GM10248 (cell line): ENCODE results near the gene ST7.

Source experiments
- CTCF ChIA-PET: fragments of 300-600 bp; sonication (Branson Sonifier 250); formaldehyde crosslinking; extraction: SDS; loops from one replicate; lab custom pipeline; 2021; ENCODE audit warnings: antibody characterized with exemption; lab: Yijun Ruan, JAX
- POLR2A ChIA-PET: fragments of 350-650 bp; sonication (Branson Sonifier 250); formaldehyde crosslinking; extraction: SDS; loops from one replicate; lab custom pipeline; 2020; ENCODE audit warnings: antibody characterized with exemption; lab: Yijun Ruan, JAX
- DNase-seq: peaks from one replicate; pipeline ENCODE4 v3.0.0; 2012; ENCODE audit errors: extremely low spot score
- CTCF ChIP-seq: IDR thresholded peaks from 2 replicates; pipeline ENCODE4 v1.5.1; 2012; ENCODE audit warnings: mild to moderate bottlenecking, low read depth; ENCODE audit errors: extremely low read depth, missing control alignments, control extremely low read depth

The ST7 gene

GRCh38 chr7:117014673-117015133 lies 61.4 kb downstream of the ST7 start:
- POLR2A ChIA-PET, result no interaction called here
- no peak for TF ChIP-seq CTCF
- CTCF ChIA-PET, result interaction anchor here (9.2 to 10.0 kb wide), 2 partner anchors 8 to 109 kb away, joined by 74 to 90 read pairs; no protein-coding TSS in a partner anchor
- peak; percentile 51 for DNase-seq

GRCh38 chr7:117015258-117016184 lies 62.2 kb downstream of the ST7 start:
- POLR2A ChIA-PET, result no interaction called here
- no peak for DNase-seq
- CTCF ChIA-PET, result interaction anchor here (1.0 kb wide), 1 partner anchor 141 kb away, joined by 3 read pairs; no protein-coding TSS in a partner anchor
- TF ChIP-seq CTCF, result no peak

- ChIA-PET POLR2A (no interaction called here), CTCF (interaction anchor here (1.0 kb wide), 1 partner anchor 28 kb away, joined by 5 read pairs; no protein-coding TSS in a partner anchor)
- DNase-seq, result no peak
- TF ChIP-seq CTCF, result no peak
These were observed 63.7 kb downstream of the ST7 start for GRCh38 chr7:117017017-117017451.

GRCh38 chr7:117017702-117018266 lies 64.5 kb downstream of the ST7 start:
- POLR2A ChIA-PET, result no interaction called here
- TF ChIP-seq CTCF, result no peak
- DNase-seq, result no peak
- CTCF ChIA-PET, result interaction anchor here (1.0 kb wide), 1 partner anchor 27 kb away, joined by 5 read pairs; no protein-coding TSS in a partner anchor

GRCh38 chr7:117018713-117019112 lies 65.4 kb downstream of the ST7 start:
- CTCF ChIA-PET, result interaction anchor here (1.1 to 8.5 kb wide), 4 partner anchors 9 to 88 kb away, joined by 3 to 74 read pairs (median 4); no protein-coding TSS in a partner anchor
- no peak for DNase-seq
- POLR2A ChIA-PET, result no interaction called here
- no peak for TF ChIP-seq CTCF

- POLR2A ChIA-PET, result no interaction called here
- no peak for DNase-seq
- no peak for TF ChIP-seq CTCF
- CTCF ChIA-PET, result interaction anchor here (1.1 to 8.5 kb wide), 6 partner anchors 10 to 88 kb away, joined by 3 to 74 read pairs (median 4); no protein-coding TSS in a partner anchor
These were observed 66.0 kb downstream of the ST7 start for GRCh38 chr7:117019287-117019686.
